Loucy (cell line): ENCODE results near the gene AARS1.
"Not testable (repeated sequence)": the region's sequence is repeated elsewhere in the genome, so short reads cannot be mapped to it uniquely, and the experiment has no call there.

ENCODE experiments used
- H2AFZ ChIP-seq: fragments of 200-600 bp; sonication (generic); 2 replicates; pipeline ENCODE4 v1.6.0; 2016; ENCODE audit warnings: antibody characterized with exemption, mild to moderate bottlenecking, low read length, moderate library complexity
- H3F3A ChIP-seq: fragments of 200-600 bp; 2 replicates; pipeline ENCODE4 v1.6.0; 2016; ENCODE audit warnings: antibody characterized with exemption, low read depth, mild to moderate bottlenecking
- H3K27me3 ChIP-seq: fragments of 200-600 bp; sonication (generic); 2 replicates; pipeline ENCODE4 v1.6.1; 2014; ENCODE audit warnings: low read length, mild to moderate bottlenecking; ENCODE audit not compliant: insufficient read depth, poor library complexity, severe bottlenecking
- H3K36me3 ChIP-seq: fragments of 200-600 bp; sonication (generic); 2 replicates; pipeline ENCODE4 v1.6.1; 2016; ENCODE audit warnings: low read length; ENCODE audit not compliant: insufficient read depth
- H3K4me1 ChIP-seq: fragments of 200-600 bp; sonication (generic); 2 replicates; pipeline ENCODE4 v1.5.1; 2014; ENCODE audit warnings: low read length, mild to moderate bottlenecking; ENCODE audit not compliant: insufficient read depth, poor library complexity, severe bottlenecking
- H3K4me2 ChIP-seq: fragments of 200-600 bp; sonication (generic); 2 replicates; pipeline ENCODE4 v1.6.0; 2014; ENCODE audit warnings: antibody characterized with exemption, low read length, low read depth, mild to moderate bottlenecking; ENCODE audit not compliant: poor library complexity, severe bottlenecking
- H3K4me3 ChIP-seq: fragments of 200-600 bp; sonication (generic); 2 replicates; pipeline ENCODE4 v1.5.1; 2014; ENCODE audit warnings: low read length, mild to moderate bottlenecking, mixed read lengths; ENCODE audit not compliant: poor library complexity, severe bottlenecking
- H3K79me2 ChIP-seq: fragments of 200-600 bp; sonication (generic); 2 replicates; pipeline ENCODE4 v1.6.1; 2014; ENCODE audit warnings: low read length; ENCODE audit not compliant: insufficient read depth
- H3K9ac ChIP-seq: fragments of 200-600 bp; sonication (generic); 2 replicates; pipeline ENCODE4 v1.6.0; 2014; ENCODE audit warnings: mild to moderate bottlenecking, low read depth, low read length, moderate library complexity; ENCODE audit not compliant: poor library complexity, severe bottlenecking
- H3K9me2 ChIP-seq: fragments of 200-600 bp; sonication (generic); replicated peaks from 2 replicates; pipeline ENCODE4 v1.6.1; 2016; ENCODE audit warnings: low read depth, low read length, mixed read lengths
- H3K9me3 ChIP-seq: fragments of 200-600 bp; sonication (generic); 2 replicates; pipeline ENCODE4 v1.6.1; 2014; ENCODE audit warnings: mild to moderate bottlenecking, antibody characterized with exemption, low read length, low read depth; ENCODE audit not compliant: insufficient read depth
- H4K20me1 ChIP-seq: fragments of 200-600 bp; sonication (generic); 2 replicates; pipeline ENCODE4 v1.6.0; 2014; ENCODE audit warnings: antibody characterized with exemption, low read length, mild to moderate bottlenecking; ENCODE audit not compliant: insufficient read depth, poor library complexity, severe bottlenecking

AARS1 gene

GRCh38 chr16:70204010-70204409 lies 85.3 kb downstream of the AARS1 start:
- H2AFZ ChIP-seq, H3K4me3 ChIP-seq, H3K4me1 ChIP-seq, H3K9me3 ChIP-seq, H3F3A ChIP-seq, H3K79me2 ChIP-seq, H4K20me1 ChIP-seq, H3K4me2 ChIP-seq, H3K36me3 ChIP-seq, H3K27me3 ChIP-seq, H3K9me2 ChIP-seq, H3K9ac ChIP-seq: not testable (repeated sequence)

DNA sequence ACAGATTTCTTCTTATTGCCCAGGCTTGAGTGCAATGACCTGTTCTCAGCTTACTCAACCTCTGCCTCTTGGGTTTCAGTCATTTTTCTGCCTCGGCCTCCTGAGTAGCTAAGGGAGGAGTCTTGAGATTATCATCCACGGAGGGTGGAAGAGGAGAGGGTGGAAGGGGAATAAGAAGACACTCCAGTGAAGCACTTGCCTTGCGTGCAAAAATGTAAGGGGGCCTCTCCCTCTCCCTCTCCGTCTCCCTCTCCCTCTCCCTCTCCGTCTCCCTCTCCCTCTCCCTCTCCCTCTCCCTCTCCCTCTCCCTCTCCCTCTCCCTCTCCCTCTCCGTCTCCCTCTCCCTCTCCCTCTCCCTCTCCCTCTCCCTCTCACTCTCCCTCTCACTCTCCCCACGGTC lies 85.8 kb downstream of the AARS1 start:
- H3K4me3 ChIP-seq, H3K9me2 ChIP-seq, H4K20me1 ChIP-seq, H3K79me2 ChIP-seq, H3F3A ChIP-seq, H3K36me3 ChIP-seq, H3K27me3 ChIP-seq, H3K9me3 ChIP-seq, H3K4me2 ChIP-seq, H3K9ac ChIP-seq, H2AFZ ChIP-seq, H3K4me1 ChIP-seq: not testable (repeated sequence)
